HS-27A (cell line): ENCODE data around the gene FIGLA.

Source experiments
- DNase-seq: peaks from one replicate; pipeline ENCODE4 v3.0.0-alpha.2; 2012; ENCODE audit warnings: low read depth, missing footprints

The FIGLA gene

GRCh38 chr2:70775141-70775540 lies 15.3 kb downstream of the FIGLA start:
- no peak for DNase-seq

- no peak for DNase-seq
These were observed 17.8 kb downstream of the FIGLA start for GRCh38 chr2:70772486-70773155.

- no peak for DNase-seq
These were observed 19.0 kb downstream of the FIGLA start for GRCh38 chr2:70771446-70771845.

- no peak for DNase-seq
These were observed 21.0 kb downstream of the FIGLA start for GRCh38 chr2:70769450-70769849.

- DNase-seq = no peak
These were observed 21.8 kb downstream of the FIGLA start for GRCh38 chr2:70768590-70769085.

- no peak for DNase-seq
These were observed 22.5 kb downstream of the FIGLA start, which contains the start of gene ADD2 for GRCh38 chr2:70767699-70768589. ADD2 (minus strand) TSS chr2:70768200; CDS start chr2:70706408, 61,792 bp downstream.

- DNase-seq = no peak
These were observed 23.3 kb downstream of the FIGLA start for GRCh38 chr2:70767079-70767698.

GRCh38 chr2:70766357-70767078 lies 23.9 kb downstream of the FIGLA start:
- DNase-seq = no peak

GRCh38 chr2:70765507-70765906 lies 24.9 kb downstream of the FIGLA start:
- no peak for DNase-seq

GRCh38 chr2:70759446-70759845 lies 31.0 kb downstream of the FIGLA start:
- DNase-seq = no peak

- no peak for DNase-seq
These were observed 32.5 kb downstream of the FIGLA start for GRCh38 chr2:70757966-70758365.

GRCh38 chr2:70757360-70757759 lies 33.1 kb downstream of the FIGLA start:
- no peak for DNase-seq

GRCh38 chr2:70756128-70756527 lies 34.3 kb downstream of the FIGLA start:
- no peak for DNase-seq

- DNase-seq = no peak
These were observed 36.5 kb downstream of the FIGLA start for GRCh38 chr2:70753902-70754301.

GRCh38 chr2:70753031-70753430 lies 37.4 kb downstream of the FIGLA start:
- no peak for DNase-seq

- DNase-seq = no peak
These were observed 38.0 kb downstream of the FIGLA start for GRCh38 chr2:70752396-70752795.

- DNase-seq = no peak
These were observed 38.6 kb downstream of the FIGLA start for GRCh38 chr2:70751881-70752280.

- DNase-seq = no peak
These were observed 40.1 kb downstream of the FIGLA start for GRCh38 chr2:70750320-70750719.

GRCh38 chr2:70748002-70748784 lies 42.2 kb downstream of the FIGLA start:
- DNase-seq = no peak

- DNase-seq = no peak
These were observed 43.2 kb downstream of the FIGLA start for GRCh38 chr2:70747284-70747683.
